Karpas-422 (cell line): ENCODE data around the gene LORICRIN. TPM values are rescaled to one million over a fixed set of nuclear protein-coding genes. Genes with fewer than 3 reads are reported as not detected.
"Not testable (repeated sequence)": the region's sequence is repeated elsewhere in the genome, so short reads cannot be mapped to it uniquely, and the experiment has no call there.

Experiments used
- DNase-seq: peaks from one replicate; pipeline ENCODE4 v3.0.0-alpha.2; 2015
- H2AFZ ChIP-seq: fragments of 200-600 bp; sonication (generic); 2 replicates; pipeline ENCODE4 v1.6.1; 2014; ENCODE audit warnings: antibody characterized with exemption, low read length, mixed read lengths
- H3K27ac ChIP-seq: fragments of 200-600 bp; sonication (generic); 2 replicates; pipeline ENCODE4 v1.5.1; 2014; ENCODE audit warnings: mild to moderate bottlenecking, low read length, moderate library complexity
- H3K27me3 ChIP-seq: fragments of 200-600 bp; sonication (generic); 2 replicates; pipeline ENCODE4 v1.6.1; 2014; ENCODE audit warnings: low read length, mixed read lengths
- H3K36me3 ChIP-seq: fragments of 200-600 bp; sonication (generic); 2 replicates; pipeline ENCODE4 v1.6.1; 2014; ENCODE audit warnings: low read length, mixed read lengths; ENCODE audit not compliant: insufficient read depth
- H3K4me1 ChIP-seq: fragments of 200-600 bp; sonication (generic); 2 replicates; pipeline ENCODE4 v1.6.1; 2014; ENCODE audit warnings: mild to moderate bottlenecking, low read length, mixed read lengths
- H3K4me2 ChIP-seq: fragments of 200-600 bp; sonication (generic); 2 replicates; pipeline ENCODE4 v1.6.1; 2014; ENCODE audit warnings: low read length, low read depth, mild to moderate bottlenecking; ENCODE audit not compliant: poor library complexity, severe bottlenecking
- H3K4me3 ChIP-seq: fragments of 200-600 bp; sonication (generic); 2 replicates; pipeline ENCODE4 v1.5.1; 2014; ENCODE audit warnings: mild to moderate bottlenecking, antibody characterized with exemption, low read length, mixed read lengths
- H3K79me2 ChIP-seq: fragments of 200-600 bp; sonication (generic); 2 replicates; pipeline ENCODE4 v1.6.1; 2014; ENCODE audit warnings: mild to moderate bottlenecking, low read length, mixed read lengths
- H3K9ac ChIP-seq: fragments of 200-600 bp; sonication (generic); 2 replicates; pipeline ENCODE4 v1.6.0; 2014; ENCODE audit warnings: low read length
- H3K9me2 ChIP-seq: fragments of 200-600 bp; sonication (generic), shearing (Covaris generic); replicated peaks from 2 replicates; pipeline ENCODE4 v1.6.0; 2014; ENCODE audit warnings: mild to moderate bottlenecking, low read length, moderate library complexity; ENCODE audit not compliant: insufficient read depth
- H3K9me3 ChIP-seq: fragments of 300-700, 200-600 bp; sonication (generic); 2 replicates; pipeline ENCODE4 v1.6.1; 2014; ENCODE audit warnings: low read length, mixed read lengths
- H4K20me1 ChIP-seq: fragments of 200-600 bp; sonication (generic); 2 replicates; pipeline ENCODE4 v1.6.1; 2014; ENCODE audit warnings: mild to moderate bottlenecking, antibody characterized with exemption, low read length, low read depth; ENCODE audit not compliant: insufficient read depth
- total RNA-seq: library from RNA; depleted of rRNA; stranded (reverse); fragments of >200 nt; shearing (Covaris generic); gene quantifications from 2 replicates; pipeline ENCODE4 v1.2.3, GENCODE V29; 2014; ENCODE audit warnings: low replicate concordance

The LORICRIN gene
- total RNA-seq, 1 experiment from 2014 or later: not detected

GRCh38 chr1:153223040-153223891 is 36.2 kb upstream of the LORICRIN start:
- not testable (repeated sequence) for H3K4me3 ChIP-seq, H3K4me2 ChIP-seq, H3K36me3 ChIP-seq, H3K27me3 ChIP-seq, H3K4me1 ChIP-seq, H3K9ac ChIP-seq, H3K27ac ChIP-seq, H3K9me3 ChIP-seq, H3K79me2 ChIP-seq, H3K9me2 ChIP-seq, H4K20me1 ChIP-seq, H2AFZ ChIP-seq
- DNase-seq: peak; percentile 82

GRCh38 chr1:153227810-153228209 is 31.7 kb upstream of the LORICRIN start:
- no peak overlapping the region for H2AFZ ChIP-seq

GRCh38 chr1:153228491-153228890 is 31.0 kb upstream of the LORICRIN start:
- no peak for DNase-seq
- Histone ChIP-seq H4K20me1 (0 out of 2 replicates have a peak, but pooled peaks cover 2% of the 10 kb centered on the region), H2AFZ (no peak overlapping the region), H3K4me1 (no peaks in the 10 kb centered on the region), H3K27ac (no peak overlapping the region), H3K9ac (no peak overlapping the region), H3K36me3 (no peaks in the 10 kb centered on the region), H3K4me3 (no peak overlapping the region), H3K9me2 (no peaks in the 10 kb centered on the region), H3K27me3 (no peaks in the 10 kb centered on the region), H3K4me2 (no peak overlapping the region), H3K79me2 (no peaks in the 10 kb centered on the region), H3K9me3 (no peaks in the 10 kb centered on the region)

More at GRCh38 chr1:153227810-153228209, 31.7 kb upstream of the LORICRIN start:
- Histone ChIP-seq H3K4me1 (no peaks in the 10 kb centered on the region), H4K20me1 (0 out of 2 replicates have a peak, but pooled peaks cover 2% of the 10 kb centered on the region), H3K4me2 (no peak overlapping the region), H3K36me3 (no peaks in the 10 kb centered on the region), H3K27me3 (no peaks in the 10 kb centered on the region), H3K9me3 (no peaks in the 10 kb centered on the region), H3K9me2 (no peaks in the 10 kb centered on the region), H3K27ac (no peak overlapping the region), H3K4me3 (no peak overlapping the region), H3K79me2 (no peaks in the 10 kb centered on the region), H3K9ac (no peak overlapping the region)
- DNase-seq: no peak

- not testable (repeated sequence) for H3K27ac ChIP-seq, H3K4me2 ChIP-seq, H3K4me1 ChIP-seq, H3K9me3 ChIP-seq, H3K9ac ChIP-seq, H3K36me3 ChIP-seq, H3K9me2 ChIP-seq, H4K20me1 ChIP-seq, H3K4me3 ChIP-seq, H2AFZ ChIP-seq, H3K27me3 ChIP-seq, H3K79me2 ChIP-seq
- peak; percentile 73 for DNase-seq
Observed at GRCh38 chr1:153229076-153229829, 30.2 kb upstream of the LORICRIN start.

- Histone ChIP-seq H3K36me3 (no peaks in the 10 kb centered on the region), H3K9me2 (no peaks in the 10 kb centered on the region), H3K4me3 (no peak overlapping the region), H3K4me2 (no peak overlapping the region), H4K20me1 (0 out of 2 replicates have a peak, but pooled peaks cover 2% of the 10 kb centered on the region), H3K79me2 (no peaks in the 10 kb centered on the region), H3K27ac (no peak overlapping the region), H3K9ac (no peak overlapping the region), H3K9me3 (no peaks in the 10 kb centered on the region), H3K27me3 (no peaks in the 10 kb centered on the region), H2AFZ (no peak overlapping the region), H3K4me1 (no peaks in the 10 kb centered on the region)
- DNase-seq: no peak
Observed at GRCh38 chr1:153231363-153231762, 28.1 kb upstream of the LORICRIN start.

- no peaks in the 10 kb centered on the region for H3K36me3 ChIP-seq
- no peaks in the 10 kb centered on the region for H3K9me2 ChIP-seq
- H3K4me2 ChIP-seq: no peak overlapping the region
- no peak overlapping the region for H3K27ac ChIP-seq
- no peaks in the 10 kb centered on the region for H3K4me1 ChIP-seq
- H4K20me1 ChIP-seq: 0 out of 2 replicates have a peak, but pooled peaks cover 2% of the 10 kb centered on the region
- H3K9me3 ChIP-seq: no peaks in the 10 kb centered on the region
- H3K4me3 ChIP-seq: no peak overlapping the region
- H3K27me3 ChIP-seq: no peaks in the 10 kb centered on the region
- DNase-seq: no peak
- H3K9ac ChIP-seq: no peak overlapping the region
- H3K79me2 ChIP-seq: no peaks in the 10 kb centered on the region
- no peak overlapping the region for H2AFZ ChIP-seq
Observed at GRCh38 chr1:153231785-153232184, 27.7 kb upstream of the LORICRIN start.

GRCh38 chr1:153232553-153232952 is 26.9 kb upstream of the LORICRIN start:
- Histone ChIP-seq H3K4me1 (no peaks in the 10 kb centered on the region), H2AFZ (no peak overlapping the region), H3K9me3 (no peaks in the 10 kb centered on the region), H3K79me2 (no peaks in the 10 kb centered on the region), H3K9me2 (no peaks in the 10 kb centered on the region), H3K4me2 (no peak overlapping the region), H3K27me3 (no peaks in the 10 kb centered on the region), H3K4me3 (no peak overlapping the region), H3K27ac (no peak overlapping the region), H4K20me1 (no peaks in the 10 kb centered on the region), H3K9ac (no peak overlapping the region), H3K36me3 (no peaks in the 10 kb centered on the region)
- DNase-seq: no peak

GRCh38 chr1:153233448-153233847 is 26.0 kb upstream of the LORICRIN start:
- H3K4me3 ChIP-seq: no peak overlapping the region
- H3K9me3 ChIP-seq: no peaks in the 10 kb centered on the region
- no peaks in the 10 kb centered on the region for H3K36me3 ChIP-seq
- no peak overlapping the region for H3K27ac ChIP-seq
- H3K79me2 ChIP-seq: no peaks in the 10 kb centered on the region
- H3K9ac ChIP-seq: no peak overlapping the region
- H3K4me2 ChIP-seq: no peak overlapping the region
- H3K4me1 ChIP-seq: no peaks in the 10 kb centered on the region
- H3K27me3 ChIP-seq: no peaks in the 10 kb centered on the region
- H3K9me2 ChIP-seq: no peaks in the 10 kb centered on the region
- no peak for DNase-seq
- no peaks in the 10 kb centered on the region for H4K20me1 ChIP-seq
- no peak overlapping the region for H2AFZ ChIP-seq
